Epithelial cell of proximal tubule (primary cell): ENCODE data around the gene KRTAP4-16. TPM values are rescaled to one million over a fixed set of nuclear protein-coding genes. Genes with fewer than 3 reads are reported as not detected.
"Not testable (repeated sequence)": the region's sequence is repeated elsewhere in the genome, so short reads cannot be mapped to it uniquely, and the experiment has no call there.

ENCODE experiments used
- DNase-seq: peaks from one replicate; pipeline ENCODE4 v3.0.0-alpha.2; 2011; ENCODE audit warnings: low read depth
- H3K4me3 ChIP-seq: 2 replicates; pipeline ENCODE4 v1.5.1; 2011; ENCODE audit warnings: low read depth, mild to moderate bottlenecking, low read length
- total RNA-seq: library from RNA; depleted of rRNA; stranded (reverse); fragments of >200 nt; gene quantifications from 2 replicates; pipeline ENCODE4 v1.2.3, GENCODE V29; 2015
- TF ChIP-seq, protein P1 (sequence below): conservative IDR thresholded peaks from 2 replicates; pipeline ENCODE4 v1.5.1; 2012; ENCODE audit warnings: low read depth, mild to moderate bottlenecking, low read length

Gene KRTAP4-16
- total RNA-seq, 1 donor from 2014 or later, result not detected

DNA sequence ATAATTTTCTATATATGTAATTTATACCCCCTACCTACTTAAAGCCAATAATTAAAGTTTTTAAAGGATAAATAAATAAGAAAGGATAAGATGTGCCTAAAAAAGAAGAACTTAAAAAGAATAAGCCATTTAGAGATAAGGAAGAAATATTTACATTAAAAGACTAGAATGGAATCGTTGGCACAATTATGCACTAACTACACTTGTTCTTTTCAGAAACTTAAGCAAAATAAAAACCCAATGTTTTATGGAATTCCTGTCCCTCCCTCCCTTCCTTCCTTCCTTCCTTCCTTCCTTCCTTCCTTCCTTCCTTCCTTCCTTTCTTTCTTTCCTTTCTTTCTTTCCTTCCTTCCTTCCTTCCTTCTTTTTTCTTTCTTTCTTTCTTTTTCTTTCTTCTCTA is 42.8 kb upstream of the KRTAP4-16 start:
- DNase-seq, result no peak
- TF ChIP-seq, protein P1, sequence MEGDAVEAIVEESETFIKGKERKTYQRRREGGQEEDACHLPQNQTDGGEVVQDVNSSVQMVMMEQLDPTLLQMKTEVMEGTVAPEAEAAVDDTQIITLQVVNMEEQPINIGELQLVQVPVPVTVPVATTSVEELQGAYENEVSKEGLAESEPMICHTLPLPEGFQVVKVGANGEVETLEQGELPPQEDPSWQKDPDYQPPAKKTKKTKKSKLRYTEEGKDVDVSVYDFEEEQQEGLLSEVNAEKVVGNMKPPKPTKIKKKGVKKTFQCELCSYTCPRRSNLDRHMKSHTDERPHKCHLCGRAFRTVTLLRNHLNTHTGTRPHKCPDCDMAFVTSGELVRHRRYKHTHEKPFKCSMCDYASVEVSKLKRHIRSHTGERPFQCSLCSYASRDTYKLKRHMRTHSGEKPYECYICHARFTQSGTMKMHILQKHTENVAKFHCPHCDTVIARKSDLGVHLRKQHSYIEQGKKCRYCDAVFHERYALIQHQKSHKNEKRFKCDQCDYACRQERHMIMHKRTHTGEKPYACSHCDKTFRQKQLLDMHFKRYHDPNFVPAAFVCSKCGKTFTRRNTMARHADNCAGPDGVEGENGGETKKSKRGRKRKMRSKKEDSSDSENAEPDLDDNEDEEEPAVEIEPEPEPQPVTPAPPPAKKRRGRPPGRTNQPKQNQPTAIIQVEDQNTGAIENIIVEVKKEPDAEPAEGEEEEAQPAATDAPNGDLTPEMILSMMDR, result no peak
- no peak overlapping the region for H3K4me3 ChIP-seq

DNA sequence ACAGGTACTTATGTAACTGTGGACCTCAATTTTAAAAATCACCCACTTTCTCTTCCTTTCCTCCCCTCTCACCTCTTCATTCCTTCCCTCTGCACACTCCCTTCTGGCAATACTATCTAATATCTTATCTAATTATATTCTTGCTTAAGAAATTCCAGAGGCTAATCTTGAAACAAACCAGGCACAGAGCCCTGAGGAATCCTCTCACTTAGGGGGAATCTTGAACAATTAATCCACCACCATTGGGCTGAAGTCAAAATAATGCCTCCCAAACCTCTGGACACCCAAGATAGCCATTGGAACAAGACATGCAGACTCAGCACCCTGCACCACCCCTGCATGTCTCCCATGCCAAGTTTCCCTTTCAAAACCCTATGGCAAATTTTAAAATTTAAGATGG is 39.4 kb upstream of the KRTAP4-16 start:
- TF ChIP-seq, protein P1, result no peak
- DNase-seq, result no peak
- H3K4me3 ChIP-seq, result no peak overlapping the region

DNA sequence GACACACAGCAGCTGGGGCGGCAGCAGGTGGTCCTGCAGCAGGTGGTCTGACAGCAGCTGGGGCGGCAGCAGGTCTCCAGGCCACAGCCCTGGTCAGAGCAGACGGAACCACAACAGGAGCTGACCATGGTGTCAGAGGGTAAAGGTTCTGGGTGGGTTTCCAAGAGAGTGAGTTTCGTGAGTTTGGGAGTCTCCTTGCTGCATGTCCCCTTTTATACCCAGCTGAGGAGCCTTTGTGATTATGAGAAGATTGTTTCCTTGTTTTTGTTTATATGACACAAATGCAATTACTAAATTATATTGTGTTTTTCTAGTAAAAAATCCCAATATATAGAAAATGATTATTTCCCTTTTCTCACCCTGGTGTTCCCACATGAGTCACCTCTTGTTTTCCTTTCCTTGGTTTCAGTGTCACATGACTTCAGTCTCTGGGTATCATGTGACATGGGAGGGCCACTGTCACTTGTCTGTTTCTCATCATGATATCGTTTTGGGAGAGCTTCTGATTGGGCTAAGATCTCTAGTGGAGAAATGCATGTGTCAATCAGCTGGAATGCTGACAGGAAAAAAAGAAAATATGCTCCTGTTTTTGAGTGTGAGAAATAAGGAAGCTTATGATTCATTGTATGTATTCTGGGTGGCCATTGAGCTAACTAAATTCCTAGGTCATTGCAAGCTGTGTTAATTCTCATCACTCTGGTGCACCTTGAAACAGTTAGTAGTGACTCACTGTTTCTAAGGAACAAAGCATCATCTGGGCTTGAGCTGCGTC is 38.5 kb upstream of the KRTAP4-16 start, which contains the start of gene KRTAP4-6:
KRTAP4-6 (minus strand) TSS at position 185 of the 772 bp plus-strand sequence; CDS start at position 128, 57 bp downstream.
- H3K4me3 ChIP-seq, result no peak within 1 kb of the TSS
- TF ChIP-seq, protein P1, result no peak
- DNase-seq, result peak; percentile 76

- H3K4me3 ChIP-seq, DNase-seq: not testable (repeated sequence)
Observed at GRCh38 chr17:41139865-41140264, 37.9 kb upstream of the KRTAP4-16 start.

DNA sequence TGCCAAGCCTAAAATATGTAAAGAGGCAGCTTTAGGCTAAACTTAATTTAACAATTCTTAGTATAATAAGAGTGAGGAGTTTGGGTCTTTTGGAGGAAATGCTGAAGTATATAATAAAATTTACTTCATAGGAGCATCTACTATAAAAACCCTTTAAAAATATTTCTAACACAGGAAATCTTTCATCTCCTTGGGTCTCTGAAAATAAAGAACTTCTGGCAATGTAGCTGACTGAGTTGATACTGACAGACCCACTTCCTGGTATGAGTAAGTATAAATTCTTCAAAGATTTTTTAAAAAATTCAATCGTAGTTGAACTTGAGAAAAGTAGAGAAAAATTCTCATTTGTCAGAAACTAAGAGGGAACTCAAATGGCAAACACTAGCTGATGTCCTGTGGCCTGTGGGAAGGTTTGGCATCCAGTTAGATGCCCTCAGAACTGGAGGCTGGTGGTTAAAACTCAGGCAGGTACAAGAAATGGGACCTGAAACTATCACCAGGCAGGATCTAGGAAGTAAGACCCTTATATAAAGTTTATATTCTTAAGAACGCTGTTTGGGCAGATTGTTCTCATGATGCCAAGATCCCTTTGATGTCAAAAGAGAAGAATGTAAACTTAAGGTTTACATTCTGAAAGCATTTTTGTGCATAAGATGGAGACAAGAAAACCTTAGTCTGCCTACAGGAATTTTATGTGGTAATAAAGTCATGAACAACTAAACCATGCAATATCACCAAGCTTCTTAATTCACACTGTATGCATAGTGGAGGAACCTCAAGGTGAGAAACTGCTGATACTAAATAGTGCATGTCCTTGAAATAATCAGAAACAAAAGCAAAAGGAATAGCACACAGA is 32.1 kb upstream of the KRTAP4-16 start:
- no peak overlapping the region for H3K4me3 ChIP-seq
- TF ChIP-seq, protein P1, result no peak
- no peak for DNase-seq

DNA sequence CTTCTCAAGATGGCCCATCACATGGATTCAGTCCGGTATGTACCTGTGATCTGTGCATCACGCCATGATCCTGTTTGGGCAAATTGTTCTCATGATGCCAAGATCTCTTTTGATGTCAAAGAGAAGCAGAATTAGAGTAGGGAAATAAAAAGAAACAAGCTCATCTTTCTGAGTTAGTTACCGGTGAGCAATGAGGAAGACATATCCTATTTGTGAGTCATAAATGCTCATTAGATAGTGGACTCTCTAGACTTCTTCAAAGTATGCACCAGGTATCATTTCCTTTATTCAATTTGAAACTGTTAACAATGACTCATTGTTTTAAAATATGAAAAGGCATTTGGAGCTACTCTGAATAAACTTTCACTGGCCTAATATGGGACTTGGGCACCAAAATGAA is 30.0 kb upstream of the KRTAP4-16 start:
- H3K4me3 ChIP-seq, result no peak overlapping the region
- DNase-seq, result no peak
- TF ChIP-seq, protein P1, result no peak

GRCh38 chr17:41127371-41127770 is 25.4 kb upstream of the KRTAP4-16 start:
- no peak for DNase-seq
- TF ChIP-seq, protein P1, result no peak
- no peak overlapping the region for H3K4me3 ChIP-seq
